ENCODE results near the gene DNAH8. TPM values are rescaled to one million over a fixed set of nuclear protein-coding genes. Genes with fewer than 3 reads are reported as not detected.

DNAH8 gene
- total RNA-seq, 6 experiments from 2014 or later, result not detected

DNA sequence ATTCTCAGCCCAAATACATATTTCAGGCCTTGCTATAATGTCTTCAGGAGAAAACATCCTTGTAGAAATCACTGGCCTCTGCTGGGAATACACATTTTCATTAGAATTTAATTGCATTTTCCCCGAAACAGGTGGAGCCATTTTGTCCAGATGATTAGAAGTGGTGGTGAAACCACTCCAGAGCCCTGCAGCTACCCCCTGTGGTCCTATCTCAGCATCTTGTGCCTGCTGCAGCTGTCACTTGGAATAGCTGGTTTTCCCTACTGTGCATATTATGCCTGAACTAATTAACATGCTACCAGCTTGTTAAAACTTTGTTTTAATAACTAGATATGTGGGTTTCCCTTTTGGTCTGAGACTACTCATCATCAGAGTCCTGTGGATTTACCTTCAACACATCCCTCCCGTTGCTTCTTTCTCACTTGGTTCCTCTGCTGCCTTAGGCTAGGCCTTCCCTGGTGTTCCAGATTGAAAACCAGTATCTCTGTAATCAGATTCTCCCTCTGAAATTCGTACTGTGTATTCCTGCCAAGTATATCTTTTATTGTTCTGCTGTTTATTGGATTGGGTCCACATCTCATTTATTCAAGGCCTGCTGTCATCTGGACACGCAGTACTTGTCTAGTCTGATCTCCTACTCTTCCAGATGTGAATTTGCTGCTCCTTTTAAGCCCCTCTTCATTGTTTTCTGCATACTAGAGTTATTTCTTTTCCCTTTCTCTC lies 15.2 kb downstream of the DNAH8 start:
- peaks cover 9% of the 10 kb centered on the region for H3K27me3 Mint-ChIP-seq (ENCODE audit: insufficient read depth)
- H3K9me3 Mint-ChIP-seq, result no peaks in the 10 kb centered on the region
- no peaks in the 10 kb centered on the region for H3K36me3 Mint-ChIP-seq (ENCODE audit: low read depth)
- no peak for DNase-seq
- H3K27ac Mint-ChIP-seq, result no peak overlapping the region
- H3K4me1 Mint-ChIP-seq (ENCODE audit: low read depth), result no peaks in the 10 kb centered on the region
- H3K4me3 Mint-ChIP-seq, result no peak overlapping the region
- TF ChIP-seq, protein P1, sequence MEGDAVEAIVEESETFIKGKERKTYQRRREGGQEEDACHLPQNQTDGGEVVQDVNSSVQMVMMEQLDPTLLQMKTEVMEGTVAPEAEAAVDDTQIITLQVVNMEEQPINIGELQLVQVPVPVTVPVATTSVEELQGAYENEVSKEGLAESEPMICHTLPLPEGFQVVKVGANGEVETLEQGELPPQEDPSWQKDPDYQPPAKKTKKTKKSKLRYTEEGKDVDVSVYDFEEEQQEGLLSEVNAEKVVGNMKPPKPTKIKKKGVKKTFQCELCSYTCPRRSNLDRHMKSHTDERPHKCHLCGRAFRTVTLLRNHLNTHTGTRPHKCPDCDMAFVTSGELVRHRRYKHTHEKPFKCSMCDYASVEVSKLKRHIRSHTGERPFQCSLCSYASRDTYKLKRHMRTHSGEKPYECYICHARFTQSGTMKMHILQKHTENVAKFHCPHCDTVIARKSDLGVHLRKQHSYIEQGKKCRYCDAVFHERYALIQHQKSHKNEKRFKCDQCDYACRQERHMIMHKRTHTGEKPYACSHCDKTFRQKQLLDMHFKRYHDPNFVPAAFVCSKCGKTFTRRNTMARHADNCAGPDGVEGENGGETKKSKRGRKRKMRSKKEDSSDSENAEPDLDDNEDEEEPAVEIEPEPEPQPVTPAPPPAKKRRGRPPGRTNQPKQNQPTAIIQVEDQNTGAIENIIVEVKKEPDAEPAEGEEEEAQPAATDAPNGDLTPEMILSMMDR (IDR thresholded peaks at IDR 0.05), result no peak

DNA sequence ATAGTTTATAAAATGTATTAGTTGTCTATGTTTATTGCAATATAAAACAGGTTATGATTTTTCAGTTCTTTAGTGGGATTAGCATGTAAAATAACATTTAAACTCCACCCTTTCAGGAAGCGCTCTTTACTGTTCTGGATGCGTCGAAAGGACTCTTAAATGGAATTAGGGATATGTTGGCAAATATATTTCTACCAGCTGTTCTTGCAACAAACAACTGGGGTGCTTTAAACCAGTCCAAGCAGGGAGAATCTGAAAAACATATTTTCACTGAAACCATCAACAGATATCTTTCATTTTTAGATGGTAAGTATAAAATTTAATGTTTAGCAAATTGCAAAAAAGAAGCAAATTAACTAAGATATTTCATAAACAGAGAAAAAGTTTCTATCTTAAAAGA lies 21.8 kb downstream of the DNAH8 start:
- no peaks in the 10 kb centered on the region for H3K9me3 Mint-ChIP-seq
- no peak overlapping the region for H3K4me3 Mint-ChIP-seq
- DNase-seq, result no peak
- no peaks in the 10 kb centered on the region for H3K4me1 Mint-ChIP-seq (ENCODE audit: low read depth)
- no peak overlapping the region for H3K27ac Mint-ChIP-seq
- TF ChIP-seq, protein P1 (IDR thresholded peaks at IDR 0.05), result no peak
- no peaks in the 10 kb centered on the region for H3K27me3 Mint-ChIP-seq (ENCODE audit: insufficient read depth)
- no peaks in the 10 kb centered on the region for H3K36me3 Mint-ChIP-seq (ENCODE audit: low read depth)

DNA sequence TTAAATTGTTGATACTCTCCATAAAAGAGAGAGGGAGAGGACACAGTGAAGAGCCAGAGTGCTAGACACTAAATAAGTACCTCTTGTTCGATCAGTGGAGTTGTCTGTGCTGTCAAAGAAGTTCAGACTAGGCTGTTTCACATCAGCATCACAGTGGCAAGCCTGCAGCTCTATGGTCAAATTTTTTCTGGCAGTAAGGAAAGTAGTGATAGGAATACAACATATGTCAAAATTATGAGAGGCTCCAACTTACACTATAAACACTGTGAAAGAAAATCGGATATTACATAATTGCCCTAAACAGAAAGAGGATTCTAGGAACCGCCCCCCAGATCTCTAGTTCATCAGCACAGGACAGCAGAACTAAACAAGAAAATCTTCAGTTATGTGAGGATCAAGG lies 23.1 kb downstream of the DNAH8 start:
- Mint-ChIP-seq H3K36me3 (ENCODE audit: low read depth) (no peaks in the 10 kb centered on the region), H3K27me3 (ENCODE audit: insufficient read depth) (peaks cover 5% of the 10 kb centered on the region; the same call in 1 of the 2 replicates), H3K9me3 (no peaks in the 10 kb centered on the region), H3K4me3 (no peak overlapping the region), H3K27ac (no peak overlapping the region), H3K4me1 (ENCODE audit: low read depth) (no peaks in the 10 kb centered on the region)
- TF ChIP-seq, protein P1 (IDR thresholded peaks at IDR 0.05), result no peak
- no peak for DNase-seq

DNA sequence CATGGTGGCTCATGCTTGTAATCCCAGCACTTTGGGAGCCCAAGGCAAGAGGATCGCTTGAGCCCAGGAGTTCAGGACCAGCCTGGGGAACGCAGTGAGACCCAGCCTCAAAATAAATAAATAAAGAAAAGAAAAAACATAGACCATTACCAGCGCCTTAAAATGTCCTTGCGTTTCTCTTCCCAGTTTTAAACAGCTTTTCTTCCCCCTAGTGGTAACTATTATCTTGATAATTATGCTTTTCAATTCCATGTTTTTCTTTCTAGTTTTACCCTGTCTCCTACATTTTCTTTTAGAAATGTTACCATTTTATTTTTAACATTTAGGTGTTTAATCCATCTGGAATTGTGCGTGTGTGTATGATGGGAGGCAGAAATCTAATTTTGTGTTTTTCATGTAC lies 24.4 kb downstream of the DNAH8 start:
- DNase-seq, result no peak
- Mint-ChIP-seq H3K4me3 (no peak overlapping the region), H3K4me1 (ENCODE audit: low read depth) (no peaks in the 10 kb centered on the region), H3K9me3 (no peaks in the 10 kb centered on the region), H3K36me3 (ENCODE audit: low read depth) (no peaks in the 10 kb centered on the region), H3K27me3 (ENCODE audit: insufficient read depth) (peaks cover 7% of the 10 kb centered on the region; the same call in 1 of the 2 replicates), H3K27ac (no peak overlapping the region)
- TF ChIP-seq, protein P1 (IDR thresholded peaks at IDR 0.05), result peak; percentile 72

DNA sequence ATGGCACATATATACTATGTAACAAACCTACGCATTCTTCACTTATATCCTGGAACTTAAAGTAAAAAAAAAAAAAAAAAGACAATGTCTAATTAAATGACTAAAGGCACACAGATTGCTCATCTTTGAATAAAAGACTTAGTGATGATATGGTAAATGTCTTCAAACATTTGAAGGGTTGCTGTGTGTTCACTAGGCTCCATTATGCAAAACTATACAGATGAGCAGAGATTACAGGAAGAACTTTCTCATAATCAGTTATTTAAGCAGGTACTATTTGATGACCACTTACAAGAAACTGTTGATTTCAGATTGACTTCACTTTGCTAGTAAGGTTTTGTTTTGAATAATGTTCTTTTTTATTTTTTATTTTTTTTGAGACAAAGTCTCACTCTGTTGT lies 34.4 kb downstream of the DNAH8 start:
- peaks cover 3% of the 10 kb centered on the region for H3K27me3 Mint-ChIP-seq (ENCODE audit: insufficient read depth)
- no peaks in the 10 kb centered on the region for H3K4me1 Mint-ChIP-seq (ENCODE audit: low read depth)
- DNase-seq, result no peak
- H3K36me3 Mint-ChIP-seq (ENCODE audit: low read depth), result no peaks in the 10 kb centered on the region
- TF ChIP-seq, protein P1 (IDR thresholded peaks at IDR 0.05), result no peak
- H3K27ac Mint-ChIP-seq, result no peak overlapping the region
- H3K4me3 Mint-ChIP-seq, result no peak overlapping the region
- H3K9me3 Mint-ChIP-seq, result no peaks in the 10 kb centered on the region

Data from HFFc6 (cell line).